Neuronal stem cell (in vitro differentiated cells): ENCODE results near the gene IL17A.

Experiments
- DNase-seq: peaks from one replicate; pipeline ENCODE4 v3.0.0-alpha.2; 2013; ENCODE audit warnings: low spot score
- H2AFZ ChIP-seq: one replicate; pipeline ENCODE4 v1.6.1; 2013; ENCODE audit warnings: mild to moderate bottlenecking, low read length, inconsistent platforms
- H2AK5ac ChIP-seq: 2 replicates; pipeline ENCODE4 v1.6.1; 2013; ENCODE audit warnings: low read depth, mild to moderate bottlenecking, inconsistent platforms, low read length, moderate library complexity, mixed read lengths
- H2BK120ac ChIP-seq: 2 replicates; pipeline ENCODE4 v1.6.1; 2013; ENCODE audit warnings: low read depth, mild to moderate bottlenecking, inconsistent platforms, low read length, moderate library complexity, mixed read lengths
- H2BK12ac ChIP-seq: one replicate; pipeline ENCODE4 v1.6.1; 2013; ENCODE audit warnings: low read length, inconsistent platforms
- H2BK15ac ChIP-seq: 2 replicates; pipeline ENCODE4 v1.6.1; 2013; ENCODE audit warnings: mild to moderate bottlenecking, low read length, inconsistent platforms, mixed read lengths
- H2BK5ac ChIP-seq: one replicate; pipeline ENCODE4 v1.6.1; 2013; ENCODE audit warnings: inconsistent platforms, mild to moderate bottlenecking, low read length, moderate library complexity
- H3K14ac ChIP-seq: one replicate; pipeline ENCODE4 v1.6.1; 2013; ENCODE audit warnings: low read length, inconsistent platforms
- H3K18ac ChIP-seq: 2 replicates; pipeline ENCODE4 v1.6.1; 2013; ENCODE audit warnings: low read length, inconsistent platforms
- H3K23ac ChIP-seq: 2 replicates; pipeline ENCODE4 v1.6.1; 2013; ENCODE audit warnings: low read depth, mild to moderate bottlenecking, mixed read lengths, low read length, inconsistent platforms; ENCODE audit not compliant: poor library complexity
- H3K27ac ChIP-seq: replicated peaks from 3 replicates; pipeline ENCODE4 v1.5.1; 2013; ENCODE audit warnings: low read length, inconsistent platforms
- H3K27me3 ChIP-seq, 3 experiments: 2 replicates each; pipeline ENCODE4 v1.6.1; 2013; ENCODE audit warnings: low read length in 3 of 3, mild to moderate bottlenecking in 2 of 3, inconsistent platforms in 1 of 3, low read depth in 1 of 3, mixed read lengths in 1 of 3, moderate library complexity in 1 of 3; ENCODE audit not compliant: control insufficient read depth in 3 of 3, insufficient read depth in 3 of 3
- H3K36me3 ChIP-seq, 2 donors: replicated peaks in 1 of 2; 2 replicates each; pipeline ENCODE4 v1.6.1; 2013; ENCODE audit warnings: low read length in 2 of 2; ENCODE audit not compliant: control insufficient read depth in 2 of 2, insufficient read depth in 2 of 2
- H3K4ac ChIP-seq: 2 replicates; pipeline ENCODE4 v1.6.1; 2013; ENCODE audit warnings: inconsistent platforms, mild to moderate bottlenecking, low read length, moderate library complexity
- H3K4me1 ChIP-seq, 2 donors: 1 replicate in 1 of 2; 2 replicates in 1 of 2; pipeline ENCODE4 v1.6.1; 2013; ENCODE audit warnings: low read length in 2 of 2, low read depth in 1 of 2; ENCODE audit not compliant: control insufficient read depth in 2 of 2, insufficient read depth in 1 of 2
- H3K4me2 ChIP-seq: one replicate; pipeline ENCODE4 v1.6.1; 2013; ENCODE audit warnings: mild to moderate bottlenecking, low read length, inconsistent platforms; ENCODE audit not compliant: insufficient read depth, poor library complexity, severe bottlenecking
- H3K4me3 ChIP-seq, 2 donors: 2 replicates each; pipeline ENCODE4 v1.5.1; 2013; ENCODE audit warnings: low read length in 2 of 2, mild to moderate bottlenecking in 2 of 2, inconsistent platforms in 1 of 2, moderate library complexity in 1 of 2
- H3K79me1 ChIP-seq: one replicate; pipeline ENCODE4 v1.6.1; 2013; ENCODE audit warnings: low read depth, mild to moderate bottlenecking, inconsistent platforms, low read length, moderate library complexity
- H3K9ac ChIP-seq: one replicate; pipeline ENCODE4 v1.6.1; 2013; ENCODE audit warnings: mild to moderate bottlenecking, low read depth, low read length, inconsistent platforms; ENCODE audit not compliant: poor library complexity
- H3K9me3 ChIP-seq, 2 donors: replicated peaks in 1 of 2; 2 replicates each; pipeline versions ENCODE3 to v1.6.1; 2013; ENCODE audit warnings: low read length in 2 of 2, mild to moderate bottlenecking in 2 of 2, inconsistent platforms in 1 of 2, low read depth in 1 of 2, mixed read lengths in 1 of 2, moderate library complexity in 1 of 2; ENCODE audit not compliant: control insufficient read depth in 2 of 2, insufficient read depth in 1 of 2
- H4K8ac ChIP-seq: one replicate; pipeline ENCODE4 v1.6.1; 2013; ENCODE audit warnings: low read depth, mild to moderate bottlenecking, inconsistent platforms, low read length, moderate library complexity
- H4K91ac ChIP-seq: one replicate; pipeline ENCODE4 v1.6.1; 2013; ENCODE audit warnings: low read length, low read depth, mild to moderate bottlenecking, inconsistent platforms; ENCODE audit not compliant: poor library complexity
- WGBS, 2 donors: extraction: QIAGEN DNeasy Blood & Tissue Kit; methylation state at CpG; one replicate each; pipeline ENCODE4 v1.1.7; 2013; ENCODE audit warnings: missing lambda C conversion rate in 2 of 2, mixed read lengths in 1 of 2; ENCODE audit not compliant: insufficient read length in 2 of 2, insufficient replicate concordance in 1 of 2; ENCODE audit errors: extremely low coverage in 2 of 2; 5-methylcytosine and 5-hydroxymethylcytosine counted together

Gene IL17A

DNA sequence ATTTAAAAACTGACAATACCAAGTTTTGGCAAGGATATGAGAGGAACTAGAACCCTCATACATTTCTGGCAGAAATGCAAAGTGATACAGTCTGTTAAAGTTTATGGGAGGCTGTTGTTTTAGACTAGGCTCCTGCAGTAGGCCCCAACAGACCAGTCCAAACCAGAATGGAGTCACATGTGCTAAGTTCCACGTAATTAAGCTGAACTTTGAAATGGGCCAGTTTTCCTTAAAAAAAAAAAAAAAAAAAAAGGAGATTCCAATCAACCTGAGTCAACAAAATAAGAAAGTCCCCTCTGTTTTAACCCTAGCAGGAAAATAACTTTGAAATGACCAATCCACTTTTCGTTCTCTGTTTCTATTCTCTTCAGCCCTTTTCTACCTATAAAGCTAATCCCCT, 31.6 kb downstream of the IL17A start:
- Histone ChIP-seq H3K4me1 (no peaks in the 10 kb centered on the region), H3K27ac (no peak overlapping the region)
- no CpG with 5 or more reads among the region's 2 CpGs for WGBS, 2 donors

DNA sequence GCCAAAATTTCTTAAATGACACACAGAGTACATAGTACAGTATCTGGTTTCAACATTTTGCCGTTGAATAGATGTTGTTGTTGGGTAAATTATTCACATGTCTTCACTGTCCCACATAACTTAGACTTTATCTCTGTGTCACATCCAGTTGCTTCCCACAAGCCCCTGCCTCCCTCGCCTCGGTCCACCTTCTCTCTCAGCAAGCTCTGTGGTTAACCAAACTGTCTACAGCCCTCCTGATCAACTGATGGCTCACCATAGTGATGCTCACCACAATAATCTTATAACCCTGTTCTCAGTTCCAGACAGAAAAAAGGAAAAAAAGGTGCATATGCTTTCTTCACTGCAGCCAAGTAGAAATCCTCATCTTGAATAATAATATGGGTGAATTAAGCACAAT, 35.1 kb downstream of the IL17A start:
- Histone ChIP-seq H4K8ac (no peak overlapping the region), H3K79me1 (no peaks in the 10 kb centered on the region), H3K9me3 (no peaks in the 10 kb centered on the region), H3K4me1 (no peaks in the 10 kb centered on the region), H3K4me3 (no peak overlapping the region), H3K18ac (no peak overlapping the region), H2AK5ac (no peak overlapping the region), H2AFZ (no peak overlapping the region), H3K4ac (no peak overlapping the region), H2BK12ac (no peak overlapping the region), H2BK15ac (no peak overlapping the region), H3K27ac (no peak overlapping the region), H4K91ac (no peak overlapping the region), H3K36me3 (no peaks in the 10 kb centered on the region), H3K9ac (no peak overlapping the region), H3K27me3 (no peaks in the 10 kb centered on the region), H3K23ac (no peak overlapping the region), H2BK120ac (no peak overlapping the region), H3K14ac (no peak overlapping the region), H3K4me2 (no peak overlapping the region), H2BK5ac (no peak overlapping the region)
- no CpG with 5 or more reads among the region's 3 CpGs for WGBS, 2 donors
- no peak for DNase-seq

More for the DNA sequence above, 31.6 kb downstream of the IL17A start:
- no peak overlapping the region for H2AK5ac ChIP-seq
- H2BK12ac ChIP-seq = no peak overlapping the region
- H3K23ac ChIP-seq = no peak overlapping the region
- H3K18ac ChIP-seq = no peak overlapping the region
- no peak for DNase-seq
- no peak overlapping the region for H3K9ac ChIP-seq
- no peak overlapping the region for H4K8ac ChIP-seq
- no peaks in the 10 kb centered on the region for H3K27me3 ChIP-seq
- no peak overlapping the region for H3K4ac ChIP-seq
- no peak overlapping the region for H4K91ac ChIP-seq
- no peak overlapping the region for H2BK120ac ChIP-seq
- no peak overlapping the region for H2AFZ ChIP-seq
- no peak overlapping the region for H2BK5ac ChIP-seq
- no peaks in the 10 kb centered on the region for H3K9me3 ChIP-seq
- no peak overlapping the region for H2BK15ac ChIP-seq
- H3K14ac ChIP-seq = no peak overlapping the region
- no peaks in the 10 kb centered on the region for H3K79me1 ChIP-seq
- no peak overlapping the region for H3K4me2 ChIP-seq
- no peaks in the 10 kb centered on the region for H3K36me3 ChIP-seq
- H3K4me3 ChIP-seq = no peak overlapping the region

DNA sequence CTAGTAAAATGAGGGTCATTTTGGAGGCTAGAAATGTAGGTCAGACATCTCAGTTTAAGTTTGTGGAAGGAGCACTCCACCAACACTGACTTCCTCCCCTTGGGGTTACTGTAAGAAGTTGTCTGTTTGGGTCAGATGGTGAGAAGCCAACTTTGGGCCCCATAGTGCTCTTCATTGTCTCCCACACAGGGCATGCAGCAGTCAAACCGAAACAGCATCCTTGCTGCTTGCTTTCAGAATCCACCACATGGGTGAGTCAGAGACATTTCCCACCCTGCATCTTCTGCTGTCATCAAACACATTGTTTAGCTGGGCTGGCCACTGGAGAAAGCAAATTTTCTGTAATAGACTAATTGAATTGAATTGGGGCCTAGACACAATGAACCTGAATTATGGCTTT, 41.3 kb downstream of the IL17A start:
- Histone ChIP-seq H3K4me1 (peaks cover 0 to 4% of the 10 kb centered on the region in 2 donors), H3K18ac (no peak overlapping the region), H3K4me2 (no peak overlapping the region), H3K36me3 (no peaks in the 10 kb centered on the region), H3K27me3 (peaks cover 0 to 3% (median 0%) of the 10 kb centered on the region in 3 experiments), H2BK15ac (no peak overlapping the region), H3K23ac (no peak overlapping the region), H2AK5ac (no peak overlapping the region), H3K79me1 (no peaks in the 10 kb centered on the region), H2BK5ac (no peak overlapping the region), H4K8ac (no peak overlapping the region), H3K27ac (no peak overlapping the region), H3K4me3 (no peak overlapping the region), H2BK120ac (no peak overlapping the region), H2AFZ (no peak overlapping the region), H3K4ac (no peak overlapping the region), H2BK12ac (no peak overlapping the region), H4K91ac (no peak overlapping the region), H3K9me3 (no peaks in the 10 kb centered on the region), H3K9ac (no peak overlapping the region), H3K14ac (no peak overlapping the region)
- no peak for DNase-seq
- no CpG with 5 or more reads among the region's 1 CpG for WGBS, 2 donors

DNA sequence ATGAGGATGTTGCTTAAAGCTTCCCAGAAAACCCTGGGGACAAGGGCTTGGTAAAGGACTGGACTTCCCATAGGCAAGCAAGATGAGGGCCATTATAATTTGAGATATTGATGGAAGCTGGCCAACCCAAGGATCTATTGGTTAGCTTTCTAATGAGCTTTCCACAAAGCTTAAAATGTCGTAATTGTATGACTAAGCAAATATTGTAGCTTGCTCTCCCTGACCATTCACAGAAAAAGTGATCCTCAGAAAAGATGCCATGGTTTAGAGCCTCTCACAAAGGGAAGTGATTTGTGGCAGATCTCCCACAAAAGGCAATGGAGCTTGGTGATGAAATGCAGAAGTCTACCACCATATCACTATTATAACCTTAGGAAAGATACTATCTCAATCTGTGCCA, 44.5 kb downstream of the IL17A start:
- Histone ChIP-seq H3K79me1 (no peaks in the 10 kb centered on the region), H3K9ac (no peak overlapping the region), H2BK120ac (no peak overlapping the region), H2BK12ac (no peak overlapping the region), H2AK5ac (no peak overlapping the region), H3K9me3 (no peaks in the 10 kb centered on the region), H2AFZ (no peak overlapping the region), H3K23ac (no peak overlapping the region), H4K8ac (no peak overlapping the region), H3K4me2 (no peak overlapping the region), H3K27me3 (peaks cover 0 to 3% (median 0%) of the 10 kb centered on the region in 3 experiments), H4K91ac (no peak overlapping the region), H3K4ac (no peak overlapping the region), H3K27ac (no peak overlapping the region), H2BK15ac (no peak overlapping the region), H3K4me3 (no peak overlapping the region), H3K18ac (no peak overlapping the region), H3K14ac (no peak overlapping the region), H3K4me1 (peaks cover 0 to 6% of the 10 kb centered on the region in 2 donors), H2BK5ac (no peak overlapping the region), H3K36me3 (no peaks in the 10 kb centered on the region)
- WGBS, 2 donors = no CpG with 5 or more reads among the region's 1 CpG
- no peak for DNase-seq
